Renal cortex interstitium (tissue), 11 donors: ENCODE data around the gene PRDM15. TPM values are rescaled to one million over a fixed set of nuclear protein-coding genes. Genes with fewer than 3 reads are reported as not detected.

Experiments
- DNase-seq, 11 donors: peaks; one replicate each; pipeline ENCODE4 v3.0.0-alpha.2; 2013; ENCODE audit warnings: low read depth in 9 of 11, low spot score in 4 of 11; ENCODE audit errors: extremely low read depth in 1 of 11
- polyA plus RNA-seq, 3 donors: library from polyadenylated mRNA; unstranded; fragments of 120-200 nt; gene quantifications; one replicate each; pipeline ENCODE4 v1.2.1, GENCODE V29; 2013; ENCODE audit not compliant: insufficient read length in 3 of 3

PRDM15 gene
- polyA plus RNA-seq, 3 donors = 5.9 to 8.8 (median 6.5) TPM

DNA sequence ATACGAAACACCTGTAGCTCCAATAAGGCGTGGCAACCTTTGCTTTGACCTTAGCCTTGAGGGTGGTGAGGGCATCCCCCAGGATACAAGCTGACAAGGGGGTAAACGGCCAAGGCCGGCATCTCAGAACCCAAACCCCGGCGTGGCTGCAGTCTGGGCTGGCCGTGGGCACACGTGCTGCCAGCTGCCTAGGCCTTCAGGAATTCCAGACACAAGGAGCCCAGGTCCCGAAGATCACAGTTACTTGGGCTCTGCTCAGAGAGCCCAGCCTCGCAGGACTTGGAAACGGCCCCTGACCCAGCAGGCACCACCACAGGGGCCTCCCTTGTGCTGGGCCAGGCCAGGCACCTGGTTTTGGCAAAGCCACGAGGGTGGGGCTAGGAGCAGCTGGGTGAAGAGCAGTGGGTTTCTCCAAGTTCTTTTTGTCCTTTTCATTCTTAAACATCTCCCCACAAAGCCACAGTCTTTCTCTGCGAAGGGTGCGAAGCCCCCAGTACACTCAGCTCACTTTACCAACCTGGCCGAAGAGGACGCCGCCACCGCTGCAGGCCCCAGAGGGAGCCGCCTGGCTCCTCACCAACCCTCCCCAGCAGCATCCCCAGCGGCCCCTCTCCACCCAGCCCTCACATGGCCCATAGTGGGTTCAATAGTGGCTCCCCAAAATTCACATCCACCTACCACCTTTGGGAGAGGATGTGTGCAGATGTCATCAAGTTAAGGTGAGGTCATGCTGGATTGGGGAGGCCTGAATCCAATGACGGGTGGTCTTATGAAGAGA is 26.8 kb downstream of the PRDM15 start:
- no peak for DNase-seq

DNA sequence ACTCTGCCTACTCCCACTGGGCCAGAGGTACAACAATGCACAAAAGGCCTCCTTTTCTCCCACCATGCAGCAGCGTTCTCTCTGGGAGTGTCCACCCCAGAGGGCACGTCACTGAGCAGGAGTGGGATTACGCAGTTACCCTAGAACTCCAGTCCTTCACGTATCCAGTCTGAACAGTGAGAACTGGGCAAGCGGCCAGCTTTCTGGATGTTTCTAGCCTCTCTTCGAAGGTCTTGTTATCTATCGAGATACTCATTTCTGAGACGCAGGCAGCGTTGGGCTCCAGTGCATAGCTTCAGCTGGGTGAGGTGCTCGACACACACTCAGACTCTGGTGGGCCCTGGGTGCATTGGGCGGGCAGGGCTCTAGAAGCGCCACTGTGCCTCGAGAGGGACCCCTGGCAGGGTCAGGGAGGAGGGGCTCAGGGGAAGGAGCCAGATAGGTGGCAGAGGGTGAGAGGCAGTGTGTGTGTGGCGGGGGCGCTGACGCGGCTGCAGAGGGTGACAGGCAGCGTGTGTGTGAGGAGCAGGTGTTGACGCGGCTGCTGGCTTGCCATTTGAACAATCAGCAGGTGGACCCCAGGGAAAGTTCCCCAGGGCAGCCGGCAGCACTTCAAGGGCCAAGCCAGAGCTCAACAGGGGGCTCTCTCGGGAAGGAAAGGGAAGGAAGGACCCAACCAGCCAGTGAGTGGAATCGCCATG is 27.9 kb downstream of the PRDM15 start:
- no peak for DNase-seq

DNA sequence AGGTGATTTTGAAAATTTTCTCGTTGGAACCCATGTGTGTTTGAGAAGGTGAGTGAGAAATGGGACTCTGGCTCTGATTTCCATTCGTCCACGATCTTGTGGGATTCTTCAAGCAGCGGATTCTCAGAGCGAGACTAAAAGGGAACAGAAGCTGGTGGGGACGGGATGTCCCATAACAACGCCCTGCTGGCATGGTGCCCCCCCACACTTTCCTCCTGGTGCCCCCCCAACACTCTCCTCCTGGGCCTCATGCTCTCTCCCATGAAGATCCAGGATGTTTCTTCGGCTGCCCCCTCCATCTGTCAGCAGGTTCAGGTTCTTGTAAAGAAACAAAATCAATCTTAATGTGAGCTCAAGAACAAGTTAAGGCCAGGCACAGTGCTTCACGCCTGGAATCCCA is 29.1 kb downstream of the PRDM15 start:
- DNase-seq = no peak

DNA sequence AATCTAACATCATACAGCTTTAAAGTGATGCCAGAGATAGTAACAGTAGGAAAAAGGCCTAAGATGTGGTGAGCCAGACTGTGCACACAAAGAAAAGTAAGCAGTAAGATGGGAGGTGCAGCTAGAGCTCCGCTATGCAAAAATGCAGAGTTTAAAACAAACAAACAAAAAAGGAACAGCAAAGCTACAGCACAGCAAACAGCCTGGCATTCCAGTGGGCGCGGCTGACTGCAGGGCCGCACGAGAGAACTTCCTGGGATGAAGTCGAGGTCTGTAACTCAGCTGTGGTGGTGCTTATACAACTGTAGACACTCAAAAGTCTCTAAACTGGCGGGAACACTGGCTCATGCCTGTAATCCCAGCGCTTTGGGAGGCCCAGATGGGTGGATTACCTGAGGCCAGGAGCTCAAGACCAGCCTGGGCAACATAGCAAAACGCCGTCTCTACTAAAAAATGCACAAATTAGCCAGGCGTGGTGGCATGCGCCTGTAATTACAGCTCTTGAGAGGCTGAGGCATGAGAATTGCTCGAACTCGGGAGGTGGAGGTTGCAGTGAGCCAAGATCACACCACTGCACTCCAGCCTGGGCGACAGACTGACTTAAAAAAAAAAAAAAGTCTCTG is 30.1 kb downstream of the PRDM15 start:
- DNase-seq = no peak

DNA sequence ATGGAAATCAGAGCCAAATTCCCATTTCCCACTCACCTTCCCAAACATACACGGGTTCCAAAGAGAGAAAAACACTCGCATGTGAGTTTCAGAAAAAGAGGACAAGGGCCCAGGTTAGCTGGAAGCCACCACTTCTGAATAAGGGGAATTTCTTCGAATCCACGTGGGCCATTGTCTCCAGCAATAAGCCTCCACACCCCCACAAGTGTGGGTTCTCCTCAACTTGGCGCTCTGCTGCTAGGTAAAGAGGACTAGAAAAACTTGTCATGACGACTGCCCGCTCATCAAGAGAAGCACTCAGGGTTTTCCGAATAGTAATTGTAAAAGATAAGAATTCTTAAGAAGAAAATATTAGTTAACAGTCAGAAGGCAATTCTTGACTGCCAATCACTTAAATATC is 30.6 kb downstream of the PRDM15 start:
- no peak for DNase-seq

DNA sequence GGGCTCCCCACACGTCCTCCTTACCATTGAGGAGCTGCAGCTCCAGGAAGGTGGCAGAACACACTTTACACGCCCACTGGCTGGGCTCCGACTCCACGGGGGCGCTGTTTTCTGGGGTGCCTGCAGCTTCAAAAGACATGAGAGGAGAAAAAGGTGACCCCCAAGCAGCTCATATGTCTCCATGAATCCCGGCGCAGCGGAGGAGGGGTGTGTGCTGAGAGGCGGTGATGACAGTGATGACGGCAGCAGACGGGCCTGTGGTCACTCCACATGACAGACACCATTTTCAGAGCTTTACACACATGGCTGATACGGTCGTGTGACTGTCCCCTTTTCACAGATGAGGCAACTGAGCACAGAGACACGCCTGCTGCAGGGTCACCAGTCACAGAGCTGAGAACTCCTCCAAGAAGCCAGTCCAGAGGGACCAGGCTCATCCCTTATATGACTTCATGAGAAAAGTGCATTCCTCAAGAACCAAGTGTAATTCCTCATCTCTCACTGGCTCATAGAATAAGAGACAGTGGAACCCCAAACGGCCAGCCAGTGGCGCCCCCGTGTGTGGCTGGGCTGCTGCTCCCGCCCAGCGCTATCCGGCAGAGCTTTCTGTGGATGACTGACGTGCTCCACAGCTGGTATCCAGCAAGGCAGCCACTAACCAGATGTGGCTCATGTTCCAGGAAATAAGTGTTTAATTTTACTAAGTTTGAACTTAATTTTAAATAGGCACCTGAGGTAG is 31.9 kb downstream of the PRDM15 start:
- DNase-seq = no peak

DNA sequence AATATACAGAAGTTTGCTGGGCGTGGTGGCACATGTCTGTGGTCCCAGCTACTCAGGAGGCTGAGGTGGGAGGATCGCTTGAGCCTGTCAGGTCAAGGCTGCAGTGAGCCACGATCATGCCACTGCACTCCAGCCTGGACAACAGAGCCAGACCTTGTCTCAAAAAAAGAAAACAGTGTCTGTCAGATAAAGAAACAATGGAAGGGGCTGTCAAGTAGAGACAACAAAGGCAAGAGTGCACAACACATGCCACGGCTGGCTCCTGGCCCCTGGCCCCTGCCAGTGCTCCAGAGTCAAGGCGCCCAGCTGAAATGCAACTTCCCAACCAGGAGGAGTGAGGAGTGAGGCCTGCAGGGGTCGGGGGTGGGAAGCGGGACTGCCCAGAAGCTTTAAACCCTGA is 32.6 kb downstream of the PRDM15 start:
- DNase-seq = no peak

DNA sequence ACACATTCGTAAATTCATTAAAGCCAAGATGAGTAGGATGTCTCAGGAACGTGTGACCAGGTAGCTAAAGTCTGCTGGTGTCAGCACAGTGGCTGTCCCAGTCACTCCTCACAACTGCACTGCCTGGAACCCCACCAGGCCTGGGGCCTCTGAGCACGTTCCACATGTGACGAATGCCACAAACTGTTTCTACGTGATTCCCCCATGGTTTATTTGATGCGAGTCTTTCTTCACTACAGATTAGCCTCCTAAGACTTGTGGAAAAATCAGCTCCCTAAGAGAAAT is 33.2 kb downstream of the PRDM15 start:
- no peak for DNase-seq

DNA sequence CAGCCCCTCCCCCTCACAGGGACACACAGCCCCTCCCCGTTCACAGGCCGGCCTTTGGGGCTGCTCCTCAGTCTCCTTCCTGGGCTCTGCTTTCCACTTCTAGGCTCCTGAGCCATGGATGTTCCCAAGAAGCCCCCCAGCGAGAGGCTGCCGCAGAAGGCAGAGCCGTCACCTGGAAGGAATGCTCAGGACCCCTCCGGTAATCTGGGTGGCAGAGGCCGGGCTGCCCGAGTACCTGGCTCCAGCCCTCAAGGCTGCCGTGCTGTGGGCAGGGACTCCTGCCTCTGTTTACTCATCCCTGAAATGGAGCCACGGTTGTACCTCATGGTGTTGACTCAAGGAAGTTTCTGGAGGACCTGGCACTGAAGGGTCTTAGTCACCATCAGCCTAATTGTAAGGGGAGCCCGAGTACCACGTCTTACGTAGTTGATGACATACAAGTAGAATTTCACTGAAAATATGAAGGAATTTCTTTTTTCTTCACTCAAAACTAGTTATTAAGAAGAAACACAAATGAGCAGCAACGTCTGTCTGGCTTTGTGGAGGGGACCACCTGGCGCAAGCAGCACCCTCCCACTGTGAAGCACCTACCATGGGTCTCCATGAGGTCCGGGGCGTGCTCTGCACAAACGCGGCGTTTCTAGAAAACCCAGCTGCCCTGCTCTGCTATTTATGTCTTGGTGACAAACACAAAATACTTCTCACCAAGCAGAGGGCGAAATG is 33.7 kb downstream of the PRDM15 start:
- no peak for DNase-seq

DNA sequence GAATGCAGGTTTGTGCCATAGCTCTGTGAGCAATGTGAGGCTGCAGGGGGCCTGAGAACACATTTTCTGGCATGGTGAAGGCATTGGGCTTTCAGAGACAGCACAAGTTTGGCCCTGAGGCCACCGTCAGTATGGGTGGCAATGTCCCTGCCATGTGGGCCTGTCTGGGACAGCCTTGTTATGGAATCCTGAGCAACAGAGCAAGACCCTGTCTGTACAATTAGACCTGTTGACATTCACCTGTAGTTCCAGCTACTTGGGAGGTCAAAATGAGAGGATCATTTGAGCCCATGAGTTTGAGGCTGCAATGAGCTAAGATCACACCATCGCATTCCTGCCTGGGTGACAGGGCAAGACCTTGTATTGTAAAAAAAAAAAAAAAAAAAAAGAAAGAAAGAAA is 35.6 kb downstream of the PRDM15 start:
- no peak for DNase-seq

DNA sequence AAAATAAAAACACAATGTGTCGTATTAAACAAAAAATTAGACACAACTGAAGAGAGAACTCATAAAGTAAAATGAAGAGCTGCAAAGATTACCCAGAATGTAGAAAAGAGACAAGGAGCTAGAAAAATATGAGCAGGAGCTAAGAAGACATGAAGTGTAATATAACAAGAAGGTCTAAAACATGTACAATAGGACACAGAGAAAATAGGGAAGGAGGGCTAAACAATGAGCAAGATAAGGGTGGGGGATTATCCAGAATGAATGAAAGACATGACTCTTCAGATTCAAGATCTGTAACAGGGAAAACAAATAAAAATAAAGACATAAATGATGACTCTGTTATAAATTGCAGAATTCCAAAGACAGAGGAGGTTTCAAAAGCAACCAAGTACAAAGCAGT is 38.3 kb downstream of the PRDM15 start:
- no peak for DNase-seq

DNA sequence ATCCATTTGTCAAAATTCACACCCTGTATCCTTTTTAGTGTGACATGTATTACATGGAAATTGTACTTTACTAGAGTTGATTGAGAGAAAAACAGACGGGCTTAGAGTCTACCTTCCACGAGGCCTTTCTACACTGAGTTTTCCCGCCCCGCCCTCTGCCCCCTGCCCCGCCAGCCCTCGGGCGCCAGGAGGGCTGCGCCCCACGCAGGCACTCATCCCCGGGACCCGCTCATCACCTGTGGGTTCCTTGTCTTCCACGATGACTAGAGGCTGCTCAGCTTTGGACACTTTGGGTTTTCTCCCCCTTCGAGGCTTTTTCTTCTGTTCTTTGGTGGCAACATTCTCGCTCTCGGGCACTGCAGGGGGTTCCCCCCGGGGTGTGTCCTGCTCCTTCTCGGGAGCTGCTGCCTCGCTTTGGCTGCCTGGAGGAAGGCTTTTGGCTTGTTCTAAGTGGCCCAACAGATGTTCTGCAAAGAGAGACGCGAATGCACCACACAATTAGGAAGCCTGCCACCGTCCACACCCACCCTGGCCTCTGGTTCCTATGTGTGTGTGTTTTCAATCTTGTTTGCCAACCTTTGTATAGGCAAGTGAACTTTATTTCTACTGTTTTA is 39.6 kb downstream of the PRDM15 start:
- no peak for DNase-seq

DNA sequence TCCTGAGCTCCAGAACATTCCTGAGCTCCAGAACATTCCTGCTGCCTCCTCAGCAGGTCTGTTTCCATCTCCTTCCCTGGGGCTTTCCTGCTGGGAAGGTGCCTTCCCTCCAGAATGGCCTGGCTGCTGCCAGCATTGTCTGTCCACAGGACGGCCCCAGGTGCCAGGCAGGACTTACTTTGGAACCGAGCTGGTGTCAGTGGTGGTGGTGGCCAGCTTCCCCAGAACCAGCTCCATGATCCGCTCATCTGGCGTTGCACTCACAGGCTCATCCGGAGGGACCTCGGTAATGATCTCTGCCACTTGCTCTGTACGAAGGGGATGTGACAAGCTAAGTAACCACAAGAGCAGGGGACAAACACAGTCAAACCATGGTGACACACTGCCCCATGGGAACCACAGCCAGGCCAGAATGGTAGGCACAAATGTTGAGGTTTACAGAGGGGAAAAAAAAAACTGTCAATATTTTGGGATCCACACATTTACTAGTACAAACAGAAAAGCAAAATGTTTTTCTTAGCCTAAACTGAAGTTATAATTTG is 41.3 kb downstream of the PRDM15 start:
- no peak for DNase-seq

DNA sequence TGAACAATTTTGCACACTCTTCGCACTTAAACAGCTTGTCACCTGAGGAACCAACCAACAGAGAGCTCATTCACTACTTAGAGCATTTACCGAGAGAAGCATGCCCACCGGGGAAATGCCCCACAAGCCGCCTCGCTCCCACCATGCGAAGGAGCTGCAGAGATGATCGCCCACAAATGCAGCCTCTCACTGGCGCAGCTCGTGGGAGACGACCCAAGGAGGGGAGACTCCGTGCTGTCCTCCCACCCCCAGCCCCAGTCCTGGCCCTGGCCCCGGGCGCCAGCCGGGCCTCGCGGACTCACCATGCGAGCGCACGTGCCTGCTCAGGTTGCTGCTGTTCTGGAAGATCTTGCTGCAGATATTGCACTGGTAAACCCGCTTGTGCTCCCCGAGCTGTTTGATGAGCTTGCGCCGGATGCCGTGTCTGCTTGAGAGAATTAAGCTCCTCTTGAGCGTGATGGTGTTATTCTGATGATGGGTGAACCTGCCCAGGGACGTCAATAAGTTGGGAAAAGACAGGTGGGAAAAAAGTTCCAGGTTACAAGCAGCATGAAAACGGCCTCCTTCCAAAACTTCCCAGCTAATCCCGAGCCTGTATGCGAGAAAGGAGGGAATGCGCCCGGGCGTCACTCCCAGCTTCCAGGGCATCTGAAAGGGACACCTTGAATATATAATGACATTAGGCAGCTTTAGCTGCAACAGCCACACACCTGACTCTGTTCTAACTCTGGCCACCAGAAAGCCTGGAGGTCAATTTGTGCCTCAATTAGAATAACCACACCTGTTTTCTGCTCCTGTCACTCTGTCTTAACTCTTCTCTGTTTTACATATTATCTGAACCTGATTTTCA is 42.8 kb downstream of the PRDM15 start:
- DNase-seq = no peak

DNA sequence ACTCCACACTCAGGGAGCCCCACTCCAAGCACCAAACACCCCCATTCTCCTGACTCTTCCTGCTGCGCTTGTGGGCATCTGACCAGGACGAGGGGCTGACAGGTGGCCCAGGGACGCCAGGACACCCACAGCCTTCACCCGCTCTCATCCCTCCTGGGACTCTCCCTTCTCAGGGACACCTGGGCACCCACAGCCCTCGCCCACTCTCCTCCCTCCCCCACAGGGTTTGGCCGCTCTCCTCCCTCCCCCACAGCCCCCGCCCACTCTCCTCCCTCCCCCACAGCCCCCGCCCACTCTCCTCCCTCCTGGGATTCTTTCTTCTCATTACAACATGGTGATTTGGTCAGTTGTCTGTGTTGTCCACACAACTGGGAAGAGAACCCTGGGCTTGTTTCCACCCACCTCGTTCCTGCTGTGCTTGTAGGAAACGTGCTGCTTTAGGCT is 43.4 kb downstream of the PRDM15 start:
- DNase-seq = no peak

DNA sequence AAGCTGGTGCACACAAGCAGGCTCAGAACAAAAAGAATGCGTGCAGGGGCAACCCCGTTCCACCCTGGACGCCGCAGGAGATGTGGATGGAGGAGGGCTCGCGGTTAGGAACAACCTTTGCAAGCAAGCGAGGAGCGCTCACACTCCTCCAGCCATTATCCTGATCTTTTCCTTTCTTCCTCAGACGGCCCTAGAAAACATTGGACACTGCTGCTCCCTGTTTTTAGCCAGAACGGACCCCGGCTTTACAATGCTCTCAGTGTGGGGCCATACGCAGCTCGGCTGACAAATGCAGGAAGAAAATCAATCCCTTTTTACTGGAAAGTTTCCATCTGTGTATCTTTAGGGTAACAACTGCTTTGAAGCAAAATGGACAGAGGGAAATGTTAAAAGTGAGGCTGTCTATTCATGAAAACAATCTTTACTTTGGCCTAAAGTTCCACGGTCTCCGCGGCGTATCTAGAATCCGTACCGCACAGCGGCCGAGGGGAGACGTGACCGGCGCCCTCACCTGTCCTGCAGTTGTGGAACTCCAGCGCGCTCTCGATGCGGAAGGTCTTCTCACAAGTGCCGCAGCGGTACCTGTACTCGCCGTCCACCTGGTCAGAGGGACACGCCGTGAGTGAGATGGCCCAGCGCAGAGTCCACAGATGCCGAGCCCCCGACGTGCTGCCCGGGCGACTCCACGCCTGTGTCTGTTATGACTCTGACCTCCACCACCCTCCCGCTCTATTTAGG is 44.0 kb downstream of the PRDM15 start:
- DNase-seq = no peak
